OCI-LY7 (cell line): Measurements from ENCODE around the gene GALNT7.

Source experiments
- EZH2phosphoT487 ChIP-seq: fragments of 200-600 bp; sonication (generic); IDR thresholded peaks from 2 replicates; pipeline ENCODE4 v1.6.1; 2018; ENCODE audit warnings: low read depth, borderline replicate concordance, mild to moderate bottlenecking, mixed run types, antibody characterized with exemption, low read length, moderate library complexity, mixed read lengths
- TF ChIP-seq, protein P1 (sequence below): fragments of 200-600 bp; sonication (generic); conservative IDR thresholded peaks from 2 replicates; pipeline ENCODE4 v1.5.1; 2014; ENCODE audit warnings: mild to moderate bottlenecking, antibody characterized with exemption, low read length, moderate library complexity, mixed read lengths

DNA sequence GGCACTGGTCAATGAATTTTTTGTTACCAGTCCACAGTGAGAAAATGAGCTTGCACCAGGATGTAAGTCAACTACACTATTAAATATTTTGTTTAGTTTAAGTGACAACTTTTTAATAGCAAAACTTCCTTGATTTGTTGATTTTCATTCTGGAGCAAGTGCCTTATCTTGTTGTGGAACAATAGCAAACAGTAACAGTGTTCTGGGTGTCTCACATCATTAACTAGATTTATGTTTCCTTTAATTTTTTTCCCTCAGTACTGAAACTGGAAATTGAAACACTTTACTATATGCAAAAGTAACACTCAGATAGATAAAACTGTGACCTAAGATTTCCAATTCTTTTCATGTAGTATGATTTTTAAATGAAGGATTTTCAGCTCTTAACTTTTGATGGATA, 80.1 kb downstream of the GALNT7 start:
- TF ChIP-seq, protein P1, sequence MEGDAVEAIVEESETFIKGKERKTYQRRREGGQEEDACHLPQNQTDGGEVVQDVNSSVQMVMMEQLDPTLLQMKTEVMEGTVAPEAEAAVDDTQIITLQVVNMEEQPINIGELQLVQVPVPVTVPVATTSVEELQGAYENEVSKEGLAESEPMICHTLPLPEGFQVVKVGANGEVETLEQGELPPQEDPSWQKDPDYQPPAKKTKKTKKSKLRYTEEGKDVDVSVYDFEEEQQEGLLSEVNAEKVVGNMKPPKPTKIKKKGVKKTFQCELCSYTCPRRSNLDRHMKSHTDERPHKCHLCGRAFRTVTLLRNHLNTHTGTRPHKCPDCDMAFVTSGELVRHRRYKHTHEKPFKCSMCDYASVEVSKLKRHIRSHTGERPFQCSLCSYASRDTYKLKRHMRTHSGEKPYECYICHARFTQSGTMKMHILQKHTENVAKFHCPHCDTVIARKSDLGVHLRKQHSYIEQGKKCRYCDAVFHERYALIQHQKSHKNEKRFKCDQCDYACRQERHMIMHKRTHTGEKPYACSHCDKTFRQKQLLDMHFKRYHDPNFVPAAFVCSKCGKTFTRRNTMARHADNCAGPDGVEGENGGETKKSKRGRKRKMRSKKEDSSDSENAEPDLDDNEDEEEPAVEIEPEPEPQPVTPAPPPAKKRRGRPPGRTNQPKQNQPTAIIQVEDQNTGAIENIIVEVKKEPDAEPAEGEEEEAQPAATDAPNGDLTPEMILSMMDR = no peak
- TF ChIP-seq EZH2phosphoT487 = no peak
